ENCODE measurements around the gene WDR54. TPM values are rescaled to one million over a fixed set of nuclear protein-coding genes. Genes with fewer than 3 reads are reported as not detected.

WDR54 gene
- total and polyA plus RNA-seq, 4 donors, result 1.7 to 4.2 (median 3.1) TPM

DNA sequence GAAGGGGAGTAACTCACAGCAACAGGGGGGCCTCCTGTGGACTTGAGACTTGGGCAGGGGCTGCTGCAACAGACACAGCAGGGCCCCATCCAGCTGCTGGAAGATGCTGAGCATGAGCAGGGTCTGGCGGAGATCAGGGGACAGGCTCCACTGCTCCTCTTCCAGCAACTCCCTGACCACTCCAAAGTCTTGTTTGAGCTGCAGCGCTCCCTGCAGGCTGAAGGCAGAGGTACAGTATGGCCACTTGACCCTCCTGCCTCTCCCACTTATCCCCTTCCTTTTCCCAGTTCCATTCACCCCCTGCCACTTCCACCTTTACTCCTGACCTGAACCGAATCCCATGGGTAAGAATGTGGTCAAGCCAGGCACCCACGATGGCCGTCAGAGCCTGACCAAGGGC, 53.4 kb downstream of the WDR54 start:
- H3K4me3 ChIP-seq (ENCODE audit: low read depth in 1 of 3, low read length in 3 of 3), result no peak overlapping the region
- H3K4me1 ChIP-seq (ENCODE audit: control insufficient read depth in 4 of 4, insufficient read depth in 4 of 4, low read length in 3 of 4), result peaks cover 10 to 30% (median 23%) of the 10 kb centered on the region in 4 donors
- WGBS, result 93% methylated on average over 5 of the region's 5 CpGs
- H3K27me3 ChIP-seq (ENCODE audit: control insufficient read depth in 4 of 4, insufficient read depth in 4 of 4, low read length in 3 of 4), result no peaks in the 10 kb centered on the region
- TF ChIP-seq SP1 (IDR thresholded peaks at IDR 0.05), result no peak
- TF ChIP-seq EGR1 (IDR thresholded peaks at IDR 0.05; ENCODE audit: low read depth in 2 of 2), result no peak
- TF ChIP-seq, protein P1, sequence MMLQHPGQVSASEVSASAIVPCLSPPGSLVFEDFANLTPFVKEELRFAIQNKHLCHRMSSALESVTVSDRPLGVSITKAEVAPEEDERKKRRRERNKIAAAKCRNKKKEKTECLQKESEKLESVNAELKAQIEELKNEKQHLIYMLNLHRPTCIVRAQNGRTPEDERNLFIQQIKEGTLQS (IDR thresholded peaks at IDR 0.05), result no peak
- no peak for TF ChIP-seq RAD21 (IDR thresholded peaks at IDR 0.05)
- no peak for TF ChIP-seq FOXA1 (IDR thresholded peaks at IDR 0.05)
- TF ChIP-seq HNF4G (IDR thresholded peaks at IDR 0.05), result no peak
- TF ChIP-seq MAX (IDR thresholded peaks at IDR 0.05), result no peak
- TF ChIP-seq RXRA (IDR thresholded peaks at IDR 0.05), result no peak
- no peak for TF ChIP-seq REST (IDR thresholded peaks at IDR 0.05)
- TF ChIP-seq, protein P2, sequence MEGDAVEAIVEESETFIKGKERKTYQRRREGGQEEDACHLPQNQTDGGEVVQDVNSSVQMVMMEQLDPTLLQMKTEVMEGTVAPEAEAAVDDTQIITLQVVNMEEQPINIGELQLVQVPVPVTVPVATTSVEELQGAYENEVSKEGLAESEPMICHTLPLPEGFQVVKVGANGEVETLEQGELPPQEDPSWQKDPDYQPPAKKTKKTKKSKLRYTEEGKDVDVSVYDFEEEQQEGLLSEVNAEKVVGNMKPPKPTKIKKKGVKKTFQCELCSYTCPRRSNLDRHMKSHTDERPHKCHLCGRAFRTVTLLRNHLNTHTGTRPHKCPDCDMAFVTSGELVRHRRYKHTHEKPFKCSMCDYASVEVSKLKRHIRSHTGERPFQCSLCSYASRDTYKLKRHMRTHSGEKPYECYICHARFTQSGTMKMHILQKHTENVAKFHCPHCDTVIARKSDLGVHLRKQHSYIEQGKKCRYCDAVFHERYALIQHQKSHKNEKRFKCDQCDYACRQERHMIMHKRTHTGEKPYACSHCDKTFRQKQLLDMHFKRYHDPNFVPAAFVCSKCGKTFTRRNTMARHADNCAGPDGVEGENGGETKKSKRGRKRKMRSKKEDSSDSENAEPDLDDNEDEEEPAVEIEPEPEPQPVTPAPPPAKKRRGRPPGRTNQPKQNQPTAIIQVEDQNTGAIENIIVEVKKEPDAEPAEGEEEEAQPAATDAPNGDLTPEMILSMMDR (IDR thresholded peaks at IDR 0.05; ENCODE audit: low read depth, low read length, missing input control), result no peak
- TF ChIP-seq, protein P3, sequence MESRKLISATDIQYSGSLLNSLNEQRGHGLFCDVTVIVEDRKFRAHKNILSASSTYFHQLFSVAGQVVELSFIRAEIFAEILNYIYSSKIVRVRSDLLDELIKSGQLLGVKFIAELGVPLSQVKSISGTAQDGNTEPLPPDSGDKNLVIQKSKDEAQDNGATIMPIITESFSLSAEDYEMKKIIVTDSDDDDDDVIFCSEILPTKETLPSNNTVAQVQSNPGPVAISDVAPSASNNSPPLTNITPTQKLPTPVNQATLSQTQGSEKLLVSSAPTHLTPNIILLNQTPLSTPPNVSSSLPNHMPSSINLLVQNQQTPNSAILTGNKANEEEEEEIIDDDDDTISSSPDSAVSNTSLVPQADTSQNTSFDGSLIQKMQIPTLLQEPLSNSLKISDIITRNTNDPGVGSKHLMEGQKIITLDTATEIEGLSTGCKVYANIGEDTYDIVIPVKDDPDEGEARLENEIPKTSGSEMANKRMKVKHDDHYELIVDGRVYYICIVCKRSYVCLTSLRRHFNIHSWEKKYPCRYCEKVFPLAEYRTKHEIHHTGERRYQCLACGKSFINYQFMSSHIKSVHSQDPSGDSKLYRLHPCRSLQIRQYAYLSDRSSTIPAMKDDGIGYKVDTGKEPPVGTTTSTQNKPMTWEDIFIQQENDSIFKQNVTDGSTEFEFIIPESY (IDR thresholded peaks at IDR 0.05), result no peak
- TF ChIP-seq YY1 (IDR thresholded peaks at IDR 0.05), result no peak
- no peak for TF ChIP-seq JUND (IDR thresholded peaks at IDR 0.05)
- no peak overlapping the region for H3K9ac ChIP-seq (ENCODE audit: low read depth in 1 of 2, low read length in 2 of 2)
- H3K9me3 ChIP-seq (ENCODE audit: control insufficient read depth in 4 of 4, low read length in 3 of 4), result no peaks in the 10 kb centered on the region
- H3K27ac ChIP-seq (ENCODE audit: low read depth in 1 of 2, low read length in 2 of 2), result no peak overlapping the region
- no peak for DNase-seq (ENCODE audit: low spot score)
- peaks cover 2 to 14% (median 13%) of the 10 kb centered on the region in 4 donors for H3K36me3 ChIP-seq (ENCODE audit: control insufficient read depth in 4 of 4, insufficient read depth in 3 of 4, low read depth in 1 of 4, low read length in 3 of 4)

Other genes with a start within 250 kb of the WDR54 start
- 10 to 100 TPM; 30.1 to 44.7 TPM for gene MOB1A, start 242.9 kb upstream of the WDR54 start, total RNA-seq
- gene MOB1A, start 242.9 kb upstream of the WDR54 start, polyA plus RNA-seq, result 10 to 100 TPM; 15.5 to 15.8 TPM
- 10 to 100 TPM in 1 of 2 donors, 1 to 10 TPM in 1; 2.8 to 27.5 TPM for gene MTHFD2, start 223.1 kb upstream of the WDR54 start, total RNA-seq
- 1 to 10 TPM; 1.6 to 2.8 TPM for gene MTHFD2, start 223.1 kb upstream of the WDR54 start, polyA plus RNA-seq
- gene SLC4A5, start 78.3 kb upstream of the WDR54 start, total RNA-seq, result under 1 TPM; 0.42 to 0.50 TPM
- gene SLC4A5, start 78.3 kb upstream of the WDR54 start, polyA plus RNA-seq, result under 1 TPM; 0.12 to 0.15 TPM
- gene DCTN1, start 41.4 kb upstream of the WDR54 start, total RNA-seq, result 10 to 100 TPM; 34.8 to 40.9 TPM
- 10 to 100 TPM; 29.7 to 32.1 TPM for gene DCTN1, start 41.4 kb upstream of the WDR54 start, polyA plus RNA-seq
- gene C2orf81, start 111 bp upstream of the WDR54 start, total RNA-seq, result under 1 TPM; 0.08 to 0.23 TPM
- gene C2orf81, start 111 bp upstream of the WDR54 start, polyA plus RNA-seq, result under 1 TPM; 0.35 to 0.44 TPM
- gene RTKN, start 20.2 kb downstream of the WDR54 start, total RNA-seq, result 10 to 100 TPM; 27.8 to 98.0 TPM
- gene RTKN, start 20.2 kb downstream of the WDR54 start, polyA plus RNA-seq, result 10 to 100 TPM; 54.4 to 91.7 TPM
- 10 to 100 TPM in 1 of 2 donors, 1 to 10 TPM in 1; 7.0 to 14.8 TPM for gene INO80B, start 33.4 kb downstream of the WDR54 start, total RNA-seq
- 10 to 100 TPM in 1 of 2 donors, 1 to 10 TPM in 1; 2.7 to 14.0 TPM for gene INO80B, start 33.4 kb downstream of the WDR54 start, polyA plus RNA-seq
- gene WBP1, start 36.7 kb downstream of the WDR54 start, total RNA-seq, result 10 to 100 TPM; 23.5 to 26.2 TPM
- 10 to 100 TPM; 19.2 to 45.0 TPM for gene WBP1, start 36.7 kb downstream of the WDR54 start, polyA plus RNA-seq
- gene MOGS, start 43.7 kb downstream of the WDR54 start, total RNA-seq, result 10 to 100 TPM; 23.4 to 50.0 TPM
- gene MOGS, start 43.7 kb downstream of the WDR54 start, polyA plus RNA-seq, result 10 to 100 TPM; 21.2 to 38.6 TPM
- gene MRPL53, start 51.0 kb downstream of the WDR54 start, total RNA-seq, result 10 to 100 TPM; 12.6 to 21.0 TPM
- gene MRPL53, start 51.0 kb downstream of the WDR54 start, polyA plus RNA-seq, result 10 to 100 TPM; 51.1 to 72.5 TPM
- gene CCDC142, start 61.3 kb downstream of the WDR54 start, total RNA-seq, result 10 to 100 TPM; 13.4 to 28.3 TPM
- gene CCDC142, start 61.3 kb downstream of the WDR54 start, polyA plus RNA-seq, result 1 to 10 TPM; 5.1 to 8.3 TPM
- gene TTC31, start 61.4 kb downstream of the WDR54 start, total RNA-seq, result 10 to 100 TPM in 1 of 2 donors, 1 to 10 TPM in 1; 9.9 to 26.4 TPM
- gene TTC31, start 61.4 kb downstream of the WDR54 start, polyA plus RNA-seq, result 10 to 100 TPM; 15.3 to 16.3 TPM
- gene LBX2, start 77.9 kb downstream of the WDR54 start, total RNA-seq, result 1 to 10 TPM in 1 of 2 donors, under 1 TPM in 1; 0.84 to 2.7 TPM
- gene LBX2, start 77.9 kb downstream of the WDR54 start, polyA plus RNA-seq, result 1 to 10 TPM; 2.3 to 2.8 TPM
- gene PCGF1, start 86.0 kb downstream of the WDR54 start, total RNA-seq, result 10 to 100 TPM in 1 of 2 donors, 1 to 10 TPM in 1; 3.3 to 11.1 TPM
- 10 to 100 TPM; 10.6 to 12.5 TPM for gene PCGF1, start 86.0 kb downstream of the WDR54 start, polyA plus RNA-seq
- gene TLX2, start 92.7 kb downstream of the WDR54 start, total RNA-seq, result not detected
- not detected for gene TLX2, start 92.7 kb downstream of the WDR54 start, polyA plus RNA-seq
- 1 to 10 TPM in 1 of 2 donors, under 1 TPM in 1; 0.08 to 1.0 TPM for gene DQX1, start 104.5 kb downstream of the WDR54 start, total RNA-seq
- under 1 TPM in 1 of 2 donors, not detected in 1; 0.05 TPM for gene DQX1, start 104.5 kb downstream of the WDR54 start, polyA plus RNA-seq
- 100 to 1,000 TPM in 1 of 2 donors, 10 to 100 TPM in 1; 62.6 to 126 TPM for gene AUP1, start 108.0 kb downstream of the WDR54 start, total RNA-seq
- gene AUP1, start 108.0 kb downstream of the WDR54 start, polyA plus RNA-seq, result 100 to 1,000 TPM in 1 of 2 donors, 10 to 100 TPM in 1; 96.4 to 122 TPM
- gene HTRA2, start 108.2 kb downstream of the WDR54 start, total RNA-seq, result 10 to 100 TPM; 18.7 to 81.8 TPM
- gene HTRA2, start 108.2 kb downstream of the WDR54 start, polyA plus RNA-seq, result 10 to 100 TPM; 13.3 to 18.2 TPM
- 1 to 10 TPM; 1.6 to 2.8 TPM for gene LOXL3, start 132.2 kb downstream of the WDR54 start, total RNA-seq
- gene LOXL3, start 132.2 kb downstream of the WDR54 start, polyA plus RNA-seq, result under 1 TPM; 0.31 to 0.98 TPM
- 1 to 10 TPM; 4.6 to 8.6 TPM for gene DOK1, start 133.0 kb downstream of the WDR54 start, total RNA-seq
- gene DOK1, start 133.0 kb downstream of the WDR54 start, polyA plus RNA-seq, result 1 to 10 TPM; 2.0 to 3.6 TPM
- gene M1AP, start 226.6 kb downstream of the WDR54 start, total RNA-seq, result under 1 TPM; under 0.01 to 0.09 TPM
- gene M1AP, start 226.6 kb downstream of the WDR54 start, polyA plus RNA-seq, result under 1 TPM; 0.06 to 0.38 TPM
- 1 to 10 TPM in 1 of 2 donors, under 1 TPM in 1; 0.92 to 1.1 TPM for gene SEMA4F, start 232.5 kb downstream of the WDR54 start, total RNA-seq
- gene SEMA4F, start 232.5 kb downstream of the WDR54 start, polyA plus RNA-seq, result under 1 TPM; 0.57 to 0.99 TPM

Measured in liver (tissue), 9 donors.